Fibroblast of mammary gland (primary cell): ENCODE data around the gene TMEM244.
"Not testable (repeated sequence)": the region's sequence is repeated elsewhere in the genome, so short reads cannot be mapped to it uniquely, and the experiment has no call there.

Experiments
- DNase-seq: peaks from one replicate; pipeline ENCODE4 v3.0.0-alpha.2; 2010; ENCODE audit warnings: low read depth
- H3K4me3 ChIP-seq: 2 replicates; pipeline ENCODE4 v1.5.1; 2011; ENCODE audit warnings: low read depth, mild to moderate bottlenecking, low read length, moderate library complexity; ENCODE audit not compliant: control insufficient read depth
- CTCF ChIP-seq: conservative IDR thresholded peaks from 2 replicates; pipeline ENCODE4 v1.5.1; 2011; ENCODE audit warnings: low read depth, low read length, inconsistent platforms; ENCODE audit not compliant: control insufficient read depth, insufficient read depth

Gene TMEM244

GRCh38 chr6:129884211-129884610 is 23.1 kb upstream of the TMEM244 start:
- no peak for TF ChIP-seq CTCF
- DNase-seq: no peak
- H3K4me3 ChIP-seq: no peak overlapping the region

DNA sequence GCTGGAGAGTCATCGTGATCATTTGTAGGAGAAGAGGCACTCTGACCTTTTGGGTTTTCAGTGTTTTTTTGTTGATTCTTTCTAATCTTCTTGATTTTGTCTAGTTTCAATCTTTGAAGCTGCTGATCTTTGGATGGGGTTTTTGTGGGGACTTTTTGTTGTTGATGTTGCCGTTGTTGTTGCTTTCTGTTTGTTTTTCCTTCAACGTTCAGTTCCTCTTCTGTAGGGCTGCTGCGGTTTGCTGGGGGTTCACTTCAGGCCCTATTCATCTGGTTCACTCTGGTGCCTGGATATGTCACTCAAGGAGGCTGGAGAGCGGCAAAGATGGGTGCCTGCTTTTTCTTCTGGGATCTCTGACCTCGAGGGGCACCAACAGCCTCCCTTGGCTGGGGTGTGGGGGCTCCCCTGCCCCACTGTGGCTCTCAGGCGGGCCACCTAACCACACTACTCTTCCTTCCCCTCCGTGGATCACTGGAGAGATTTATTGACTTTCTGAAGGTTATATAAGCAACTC is 21.5 kb upstream of the TMEM244 start:
- TF ChIP-seq CTCF: no peak
- H3K4me3 ChIP-seq: no peak overlapping the region
- no peak for DNase-seq

DNA sequence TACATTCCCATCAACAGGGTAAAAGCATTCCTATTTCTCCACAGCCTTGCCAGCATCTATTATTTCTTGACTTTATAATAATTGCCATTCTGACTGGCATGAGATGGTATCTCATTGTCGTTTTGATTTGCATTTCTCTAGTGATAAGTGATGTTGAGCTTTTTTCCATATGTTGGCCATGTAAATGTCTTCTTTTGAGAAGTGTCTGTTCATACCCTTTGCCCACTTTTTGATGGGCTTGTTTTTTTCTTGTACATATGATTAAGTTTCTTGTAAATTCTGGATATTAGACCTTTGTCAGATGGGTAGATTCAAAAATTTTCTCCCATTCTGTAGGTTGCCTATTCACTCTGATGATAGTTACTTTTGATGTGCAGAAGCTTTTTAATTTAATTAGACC is 16.8 kb upstream of the TMEM244 start:
- H3K4me3 ChIP-seq, DNase-seq: not testable (repeated sequence)

DNA sequence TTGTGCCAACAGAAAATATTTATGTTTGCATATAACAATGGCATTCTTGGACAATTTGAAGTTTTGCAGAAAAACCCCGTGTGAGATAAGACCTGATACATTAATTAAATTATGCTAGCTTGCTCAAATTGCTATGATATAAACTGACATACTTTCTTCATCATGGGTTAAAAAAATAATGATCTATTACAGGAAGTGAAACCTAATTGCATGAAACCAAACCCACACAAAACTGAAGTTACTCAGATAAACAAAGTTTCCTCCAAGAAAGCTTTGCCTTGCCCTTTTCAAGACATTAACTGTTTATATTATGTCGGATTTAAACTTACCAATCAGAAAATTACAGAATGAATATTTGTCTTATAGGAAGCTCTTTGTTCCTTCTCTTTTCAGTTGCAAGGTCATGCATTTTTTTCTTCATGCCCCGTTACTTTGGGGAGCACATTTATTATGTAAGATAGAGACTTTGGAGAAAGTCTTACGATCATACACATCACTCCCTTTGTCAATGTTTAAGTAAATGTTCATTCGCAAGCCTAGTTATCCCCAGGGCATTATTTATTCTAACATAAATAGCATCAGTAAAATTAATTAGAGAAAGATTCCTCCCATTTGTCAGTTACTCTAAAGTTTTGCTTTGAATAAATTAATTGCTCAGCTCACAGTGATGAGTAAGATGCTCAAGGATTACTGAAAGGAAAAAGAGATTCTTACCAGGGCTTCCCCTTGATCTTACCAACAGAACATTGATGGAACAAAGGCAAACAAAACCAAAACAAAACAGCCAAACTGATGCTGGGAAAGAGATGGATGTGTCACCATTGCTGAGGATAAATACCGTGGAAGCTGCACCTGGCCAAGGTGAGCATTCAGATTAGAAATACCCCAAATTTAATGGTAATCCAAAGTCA is 14.8 kb upstream of the TMEM244 start:
- no peak for DNase-seq
- TF ChIP-seq CTCF: no peak
- H3K4me3 ChIP-seq: no peak overlapping the region

GRCh38 chr6:129874837-129875236 is 13.7 kb upstream of the TMEM244 start:
- no peak for DNase-seq
- H3K4me3 ChIP-seq: no peak overlapping the region
- TF ChIP-seq CTCF: no peak

DNA sequence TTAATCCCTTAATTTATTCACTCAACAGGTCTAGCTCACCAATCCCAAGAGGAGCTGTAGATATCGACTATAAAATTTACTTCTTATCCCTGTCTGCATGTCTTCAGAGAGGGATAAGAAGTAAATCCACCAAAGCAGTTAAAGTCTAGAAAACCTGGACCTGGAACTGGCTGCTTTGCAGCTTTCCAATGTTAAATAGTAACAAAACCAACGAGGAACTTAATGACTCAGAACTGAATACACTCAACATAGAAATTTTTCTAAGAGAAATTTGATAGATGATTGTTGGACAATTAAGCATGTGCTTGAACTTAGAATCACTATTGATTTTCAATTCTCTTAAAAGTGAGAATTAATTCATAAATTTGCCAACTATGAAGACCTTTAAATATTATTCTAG is 11.5 kb upstream of the TMEM244 start:
- no peak for TF ChIP-seq CTCF
- no peak overlapping the region for H3K4me3 ChIP-seq
- DNase-seq: no peak

- DNase-seq: peak; percentile 60
- no peak for TF ChIP-seq CTCF
- no peak overlapping the region for H3K4me3 ChIP-seq
Measured at GRCh38 chr6:129871221-129871620, 10.1 kb upstream of the TMEM244 start.
